Measurements from ENCODE around the gene CAAP1.
"Not testable (repeated sequence)": the region's sequence is repeated elsewhere in the genome, so short reads cannot be mapped to it uniquely, and the experiment has no call there.

CAAP1 gene

DNA sequence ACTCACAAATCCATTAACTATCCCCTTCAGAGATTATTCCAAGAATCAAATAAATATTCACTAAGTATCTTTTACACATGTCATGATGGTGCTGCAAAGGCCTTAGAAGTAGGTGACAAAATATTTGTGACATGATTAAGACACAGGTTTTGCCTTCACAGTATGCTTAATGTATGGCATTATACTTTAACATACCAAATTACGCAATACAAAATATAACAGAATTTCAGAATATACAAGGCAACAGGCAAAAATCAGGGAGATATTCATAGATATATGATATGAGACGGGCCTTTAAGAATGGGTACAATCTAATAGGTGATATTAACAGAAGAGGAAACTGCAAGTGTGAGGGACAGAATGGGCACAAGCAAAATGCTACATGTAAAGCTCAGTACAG is 41.6 kb downstream of the CAAP1 start:
- no peak overlapping the region for H3K4me3 ChIP-seq (ENCODE audit: low read depth, low read length)

DNA sequence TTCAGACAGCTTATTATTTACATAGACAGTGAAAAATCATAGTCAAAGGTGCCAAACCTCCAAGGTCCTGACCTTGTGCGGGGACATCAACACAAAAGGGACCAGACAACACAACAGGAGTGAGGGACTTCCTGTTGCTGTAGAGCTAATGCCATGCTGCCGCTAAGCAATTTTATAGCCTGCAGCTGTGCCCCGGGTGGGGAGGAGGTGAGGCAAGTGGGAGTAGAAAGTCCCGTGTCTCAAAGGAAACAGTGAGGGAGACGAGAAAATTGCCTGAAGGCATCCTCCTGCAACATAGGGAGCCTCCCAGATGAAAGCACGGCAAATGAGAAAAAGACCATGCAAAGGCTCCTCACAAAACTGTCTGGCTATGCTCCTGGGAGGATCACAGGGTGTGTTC is 58.8 kb downstream of the CAAP1 start:
- H3K4me3 ChIP-seq (ENCODE audit: low read depth, low read length): no peak overlapping the region

DNA sequence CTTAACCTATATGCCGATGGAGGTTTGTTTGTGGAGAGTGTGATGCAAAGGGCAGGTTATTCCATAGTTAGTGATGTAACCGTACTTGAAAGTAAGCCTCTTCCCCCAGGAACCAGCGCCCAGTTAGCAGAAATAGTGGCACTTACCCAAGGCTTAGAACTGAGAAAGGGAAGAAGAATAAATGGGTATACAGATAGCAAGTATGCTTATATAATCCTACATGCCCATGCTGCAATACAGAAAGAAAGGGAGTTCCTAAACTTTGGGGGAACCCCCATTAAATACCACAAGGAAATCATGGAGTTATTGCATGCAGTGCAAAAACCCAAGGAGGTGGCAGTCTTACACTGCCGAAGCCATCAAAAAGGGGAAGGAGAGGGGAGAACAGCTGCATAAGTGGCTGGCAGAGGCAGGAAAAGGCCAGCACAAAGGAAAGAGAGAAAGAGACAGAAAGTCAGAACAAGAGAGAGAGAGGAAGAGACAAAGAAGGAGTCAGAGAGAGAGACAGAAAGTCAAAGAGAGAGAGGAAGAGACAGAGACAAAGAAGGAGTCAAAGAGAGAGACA is 64.1 kb downstream of the CAAP1 start:
- not testable (repeated sequence) for H3K4me3 ChIP-seq (ENCODE audit: low read depth, low read length)

DNA sequence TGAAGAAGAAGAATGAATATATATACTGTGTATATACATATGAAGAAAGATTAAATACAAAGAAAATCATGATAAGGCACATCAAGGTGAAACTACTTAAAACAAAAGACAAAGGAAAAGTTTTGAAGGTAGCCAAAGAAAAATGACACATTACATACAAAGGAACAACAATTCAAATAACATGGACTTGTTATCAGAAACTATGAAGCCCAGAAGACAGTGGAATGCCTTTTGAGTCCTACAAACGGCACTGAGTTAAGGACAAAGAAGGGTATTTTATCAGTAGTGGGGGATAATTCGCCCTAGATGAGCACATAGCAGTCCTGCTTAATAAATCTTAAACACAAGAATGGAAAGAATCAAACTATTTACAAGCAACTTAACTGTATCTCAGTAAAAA is 77.8 kb downstream of the CAAP1 start:
- no peak overlapping the region for H3K4me3 ChIP-seq (ENCODE audit: low read depth, low read length)

DNA sequence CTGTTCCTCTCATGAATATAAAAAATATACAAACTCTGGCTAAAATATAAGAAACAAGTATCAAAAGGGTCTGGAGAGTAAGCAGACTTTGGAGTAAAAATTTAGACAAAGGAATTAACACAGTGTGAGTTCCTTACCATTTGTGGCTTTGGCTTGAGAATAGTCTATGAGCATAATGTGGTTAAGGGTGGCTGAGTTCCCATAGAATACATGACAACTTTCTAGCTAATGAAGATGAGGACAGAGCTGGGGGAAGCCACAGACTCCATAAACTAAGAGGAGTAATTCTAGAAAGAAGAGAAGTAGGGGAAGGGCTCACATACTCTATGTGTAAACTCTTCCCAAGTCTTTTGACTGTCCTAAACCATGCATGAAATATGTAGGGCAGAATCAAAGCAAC is 79.4 kb downstream of the CAAP1 start:
- no peak overlapping the region for H3K4me3 ChIP-seq (ENCODE audit: low read depth, low read length)

DNA sequence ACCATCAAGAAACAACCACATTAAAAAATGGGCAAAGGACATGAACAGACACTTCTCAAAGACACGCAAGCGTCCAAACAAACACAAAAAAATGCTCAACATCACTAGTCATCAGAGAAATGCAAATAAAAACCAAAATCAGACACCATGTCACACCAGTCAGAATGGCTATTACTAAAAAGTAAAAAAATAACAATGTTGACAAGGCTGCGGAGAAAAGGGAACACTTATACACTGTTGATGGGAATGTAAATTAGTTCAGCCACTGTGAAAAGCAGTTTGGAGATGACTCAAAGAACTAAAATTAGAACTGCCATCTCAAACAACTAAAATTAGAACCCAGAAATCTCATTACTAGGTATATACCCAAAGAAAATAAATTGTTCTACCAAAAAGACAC is 80.4 kb downstream of the CAAP1 start:
- H3K4me3 ChIP-seq (ENCODE audit: low read depth, low read length): no peak overlapping the region

DNA sequence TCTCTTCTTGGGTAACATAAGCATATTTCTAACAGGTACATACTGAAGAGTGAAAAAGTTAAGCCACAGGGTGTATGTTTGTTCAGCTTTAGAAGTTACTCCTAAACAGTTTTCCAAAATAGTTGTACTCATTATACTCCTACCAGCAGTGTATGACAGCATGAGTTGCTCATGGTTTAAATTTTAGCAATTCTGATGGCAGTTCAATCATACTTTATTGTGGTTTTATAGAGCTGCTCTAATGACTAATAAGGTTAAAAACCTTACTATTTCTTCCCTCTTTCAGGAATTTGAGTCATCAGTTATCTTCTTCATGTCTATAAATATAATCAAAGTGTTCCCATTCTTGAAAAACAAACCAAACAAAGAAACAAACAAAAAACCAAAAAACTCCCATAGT is 81.5 kb downstream of the CAAP1 start:
- H3K4me3 ChIP-seq (ENCODE audit: low read depth, low read length): no peak overlapping the region

DNA sequence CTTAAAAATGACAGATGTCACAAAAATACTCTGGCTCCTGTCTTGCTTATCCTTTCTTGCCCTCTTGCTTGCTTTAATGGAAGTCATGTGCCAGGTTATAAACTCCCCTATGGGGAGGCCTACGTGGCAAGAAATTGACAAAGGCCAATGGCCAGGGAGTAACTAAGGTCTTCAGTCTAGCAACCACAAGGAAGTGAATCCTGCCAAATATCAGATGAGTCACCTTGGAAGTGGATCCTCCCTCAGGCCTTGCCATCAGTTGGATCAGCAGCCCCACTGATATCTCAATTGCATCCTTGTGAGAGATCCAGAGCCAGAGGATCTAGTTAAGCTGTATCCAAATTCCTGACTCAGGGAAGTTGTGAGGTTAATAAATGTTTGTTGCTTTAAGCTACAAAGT is 82.8 kb downstream of the CAAP1 start:
- H3K4me3 ChIP-seq (ENCODE audit: low read depth, low read length): no peak overlapping the region

DNA sequence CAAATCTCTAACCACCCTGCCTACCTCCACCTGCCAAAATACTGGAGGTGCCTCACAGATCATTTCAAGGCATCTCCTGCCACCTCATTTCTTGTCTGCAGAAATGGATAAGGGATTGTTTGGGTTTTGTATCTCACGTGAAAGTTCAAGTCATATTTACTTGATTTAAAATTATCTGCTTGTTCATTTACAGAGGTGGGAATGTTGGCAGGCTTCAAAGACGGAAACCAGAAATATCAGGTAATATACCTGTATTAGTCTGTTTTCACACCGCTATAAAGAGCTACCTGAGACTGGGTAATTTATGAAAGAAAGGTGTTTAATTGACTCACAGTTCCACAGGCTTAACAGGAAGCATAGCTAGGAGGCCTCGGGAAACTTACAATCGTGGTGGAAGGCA is 85.4 kb downstream of the CAAP1 start:
- H3K4me3 ChIP-seq (ENCODE audit: low read depth, low read length): no peak overlapping the region

DNA sequence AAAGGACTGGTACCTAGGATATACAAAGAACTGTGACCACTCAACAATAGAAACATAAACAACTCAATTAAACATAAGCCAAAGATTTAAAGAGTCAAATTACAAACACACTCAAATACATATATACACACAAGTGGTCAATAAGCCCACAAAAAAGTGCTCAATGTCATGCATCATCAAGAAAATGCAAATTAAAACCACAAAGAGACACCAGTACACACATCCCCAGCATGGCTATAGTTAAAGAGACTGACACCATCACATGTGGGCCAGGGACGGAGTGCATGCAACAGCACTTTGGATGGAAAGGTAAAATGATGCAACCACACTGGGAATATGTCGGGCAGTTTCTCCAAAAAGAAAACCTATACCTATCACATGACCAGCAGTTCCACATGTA is 89.7 kb downstream of the CAAP1 start:
- no peak overlapping the region for H3K4me3 ChIP-seq (ENCODE audit: low read depth, low read length)

DNA sequence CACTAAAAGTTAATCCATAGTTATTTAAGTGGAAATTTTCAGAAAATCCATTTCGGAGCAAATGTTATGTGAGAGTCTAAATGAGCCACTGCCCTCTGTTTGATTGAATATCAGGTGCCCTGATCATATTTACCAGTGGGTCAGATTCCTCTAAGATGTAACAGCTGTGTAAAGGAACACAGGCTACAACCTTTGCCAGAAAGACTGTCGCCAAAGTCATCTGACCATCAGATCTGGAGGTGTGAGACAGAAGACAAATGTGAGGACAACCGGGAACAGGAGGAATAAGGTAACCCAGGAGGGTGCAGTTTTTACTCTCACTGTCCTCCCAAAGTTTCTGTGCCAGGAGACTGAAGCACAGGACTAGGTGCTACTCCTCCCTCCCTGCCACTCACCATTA is 90.8 kb downstream of the CAAP1 start:
- no peak overlapping the region for H3K4me3 ChIP-seq (ENCODE audit: low read depth, low read length)

DNA sequence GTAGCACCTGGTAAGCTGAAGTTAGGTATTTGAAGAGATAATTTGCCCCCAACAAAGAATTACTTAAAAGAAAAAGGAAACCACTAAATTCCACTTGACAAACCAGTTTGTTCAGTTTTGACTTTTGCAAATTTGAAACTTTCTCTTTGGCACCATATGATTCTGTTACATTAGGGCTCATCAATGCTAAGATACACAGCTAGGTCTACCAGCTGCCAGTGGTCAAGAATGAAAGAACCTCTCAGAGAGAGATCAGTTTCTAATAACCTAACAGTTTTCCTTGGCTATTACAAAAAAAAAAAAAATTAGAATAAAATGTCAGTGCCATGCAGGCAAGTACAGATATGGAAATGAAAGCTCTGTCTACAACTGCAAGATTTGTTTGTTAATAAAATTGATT is 92.3 kb downstream of the CAAP1 start:
- H3K4me3 ChIP-seq (ENCODE audit: low read depth, low read length): no peak overlapping the region

DNA sequence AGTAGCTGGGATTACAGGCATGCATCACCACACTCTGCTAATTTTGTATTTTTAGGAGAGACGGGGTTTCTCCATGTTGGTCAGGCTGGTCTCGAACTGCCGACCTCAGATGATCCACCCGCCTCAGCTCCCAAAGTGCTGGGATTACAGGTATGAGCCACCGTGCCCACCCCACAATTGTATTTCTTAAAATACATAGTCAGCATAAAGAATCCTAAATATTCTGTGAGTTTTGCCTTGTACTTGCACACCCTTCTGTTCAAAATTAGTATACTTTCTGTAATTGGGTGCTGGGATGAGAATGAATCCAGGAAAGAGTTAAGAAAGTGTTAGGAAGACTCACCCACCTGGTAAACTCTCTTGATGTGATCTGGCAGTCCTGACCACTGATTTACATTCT is 101.3 kb downstream of the CAAP1 start:
- no peak overlapping the region for H3K4me3 ChIP-seq (ENCODE audit: low read depth, low read length)
